A673 (cell line): ENCODE data around the gene SP2. TPM values are rescaled to one million over a fixed set of nuclear protein-coding genes. Genes with fewer than 3 reads are reported as not detected.

Experiments used
- BruUV-seq: library from RNA; stranded (reverse); fragments of 400-500 nt; replicated peaks from 2 replicates; lab custom pipeline; 2021; lab: Mats Ljungman, UMichigan
- CTCF ChIA-PET: fragments of 300-600 bp; sonication (Branson Sonifier 250); formaldehyde crosslinking; loops from one replicate; lab custom pipeline; 2022; ENCODE audit warnings: antibody characterized with exemption; lab: Charles Lee
- POLR2A ChIA-PET: fragments of 300-600 bp; sonication (Branson Sonifier 250); formaldehyde crosslinking; loops from one replicate; lab custom pipeline; 2022; ENCODE audit warnings: antibody characterized with exemption; ENCODE audit not compliant: low non-redundant PET; lab: Charles Lee
- DNase-seq: peaks from one replicate; pipeline ENCODE4 v3.0.0-alpha.2; 2015; ENCODE audit warnings: low spot score
- H3K27ac ChIP-seq: fragments of 200-600 bp; sonication (generic); 2 replicates; pipeline ENCODE4 v1.5.1; 2016; ENCODE audit warnings: mixed run types, low read depth, mild to moderate bottlenecking, mixed read lengths, antibody characterized with exemption, low read length; ENCODE audit not compliant: poor library complexity, severe bottlenecking
- H3K27me3 ChIP-seq: fragments of 200-600 bp; sonication (generic); replicated peaks from 2 replicates; pipeline ENCODE4 v1.6.1; 2017; ENCODE audit warnings: mixed run types, low read depth, mild to moderate bottlenecking, mixed read lengths, antibody characterized with exemption, low read length; ENCODE audit not compliant: insufficient read depth, poor library complexity
- H3K36me3 ChIP-seq: fragments of 200-600 bp; sonication (generic); 2 replicates; pipeline ENCODE4 v1.6.1; 2016; ENCODE audit warnings: mixed run types, mild to moderate bottlenecking, mixed read lengths, antibody characterized with exemption, low read length; ENCODE audit not compliant: insufficient read depth, poor library complexity, severe bottlenecking
- H3K4me1 ChIP-seq: fragments of 200-600 bp; sonication (generic); 2 replicates; pipeline ENCODE4 v1.6.1; 2017; ENCODE audit warnings: mixed run types, mild to moderate bottlenecking, mixed read lengths, antibody characterized with exemption, low read length; ENCODE audit not compliant: insufficient read depth, poor library complexity, severe bottlenecking
- H3K4me3 ChIP-seq: fragments of 200-600 bp; sonication (generic); 2 replicates; pipeline ENCODE4 v1.5.1; 2016; ENCODE audit warnings: low read depth, mixed run types, mild to moderate bottlenecking, mixed read lengths, low read length; ENCODE audit not compliant: poor library complexity, severe bottlenecking
- H3K9me3 ChIP-seq: fragments of 200-600 bp; sonication (generic); 2 replicates; pipeline ENCODE4 v1.6.1; 2016; ENCODE audit warnings: mixed run types, low read depth, mild to moderate bottlenecking, mixed read lengths, antibody characterized with exemption, low read length; ENCODE audit not compliant: poor library complexity, severe bottlenecking
- CTCF ChIP-seq: fragments of 300-800, 200-600 bp; sonication (generic); conservative IDR thresholded peaks from 2 replicates; pipeline ENCODE4 v1.5.1; 2017; ENCODE audit warnings: low read depth, mild to moderate bottlenecking, antibody characterized with exemption, low read length, moderate library complexity, mixed read lengths
- EZH2 ChIP-seq: fragments of 200-600 bp; sonication (generic); IDR thresholded peaks from 2 replicates; pipeline ENCODE4 v1.6.1; 2017; ENCODE audit warnings: borderline replicate concordance, low read depth, mild to moderate bottlenecking, mixed read lengths, antibody characterized with exemption, low read length; ENCODE audit not compliant: poor library complexity, severe bottlenecking
- intact Hi-C: fragments of 100-400 bp; cut with micrococcal nuclease; formaldehyde crosslinking; loops from one replicate; pipeline ENCODE4 v1.10.0; 2022; ENCODE audit not compliant: unreplicated experiment
- total RNA-seq: library from RNA; stranded (reverse); gene quantifications from 2 replicates; pipeline ENCODE4 v1.2.3, GENCODE V29; 2021

SP2 gene
- total RNA-seq, 1 experiment from 2014 or later, result 19.5 TPM

GRCh38 chr17:47875011-47875985 is 20.7 kb upstream of the SP2 start:
- H3K27ac ChIP-seq, result no peak overlapping the region
- POLR2A ChIA-PET, result no interaction called here
- no peaks in the 10 kb centered on the region for H3K4me1 ChIP-seq
- TF ChIP-seq EZH2 (no peak), CTCF (no peak)
- no peaks in the 10 kb centered on the region for H3K36me3 ChIP-seq
- no TSS peak for BruUV-seq
- H3K27me3 ChIP-seq, result peaks cover 3% of the 10 kb centered on the region
- H3K9me3 ChIP-seq, result no peaks in the 10 kb centered on the region
- DNase-seq, result no peak
- H3K4me3 ChIP-seq, result no peak overlapping the region
- intact Hi-C loops, result no loop called here
- CTCF ChIA-PET, result no interaction called here

GRCh38 chr17:47877368-47878034 is 18.5 kb upstream of the SP2 start:
- Histone ChIP-seq H3K9me3 (no peaks in the 10 kb centered on the region), H3K27ac (no peak overlapping the region), H3K27me3 (peaks cover 3% of the 10 kb centered on the region), H3K36me3 (no peaks in the 10 kb centered on the region), H3K4me1 (no peaks in the 10 kb centered on the region), H3K4me3 (no peak overlapping the region)
- ChIA-PET POLR2A (no interaction called here), CTCF (no interaction called here)
- intact Hi-C loops, result no loop called here
- no peak for TF ChIP-seq EZH2
- no peak for TF ChIP-seq CTCF
- no TSS peak for BruUV-seq
- DNase-seq, result no peak

- BruUV-seq, result no TSS peak
- Histone ChIP-seq H3K27me3 (peaks cover 3% of the 10 kb centered on the region), H3K9me3 (no peaks in the 10 kb centered on the region), H3K4me3 (no peak overlapping the region), H3K4me1 (no peaks in the 10 kb centered on the region), H3K36me3 (no peaks in the 10 kb centered on the region), H3K27ac (no peak overlapping the region)
- no peak for DNase-seq
- CTCF ChIA-PET, result no interaction called here
- POLR2A ChIA-PET, result no interaction called here
- TF ChIP-seq EZH2, result no peak
- TF ChIP-seq CTCF, result no peak
- intact Hi-C loops, result no loop called here
Observed at GRCh38 chr17:47878203-47879027, 17.6 kb upstream of the SP2 start.
